Kidney (tissue), 14 donors: Measurements from ENCODE around the gene ZNF223. TPM values are rescaled to one million over a fixed set of nuclear protein-coding genes. Genes with fewer than 3 reads are reported as not detected.

ENCODE experiments used
- DNase-seq, 5 donors: peaks; one replicate each; pipeline ENCODE4 v3.0.0-alpha.2; 2013 to 2020
- FAIRE-seq: peaks from 2 replicates; lab custom pipeline; 2012; peaks lifted over from hg19 to GRCh38; lab: Jason Lieb, UNC
- H3K27ac ChIP-seq, 2 donors: one replicate each; pipeline ENCODE4 v1.7.0; 2013; ENCODE audit warnings: low read depth in 2 of 2, low read length in 2 of 2, inconsistent platforms in 1 of 2
- H3K27me3 ChIP-seq: one replicate; pipeline ENCODE4 v1.7.1; 2013; ENCODE audit warnings: low read length, inconsistent platforms; ENCODE audit not compliant: control insufficient read depth, insufficient read depth
- H3K36me3 ChIP-seq, 3 donors: one replicate each; pipeline versions ENCODE4 v1.7.0 to v1.7.1; 2013; ENCODE audit warnings: low read length in 3 of 3, control low read depth in 1 of 3, inconsistent platforms in 1 of 3; ENCODE audit not compliant: insufficient read depth in 3 of 3, control insufficient read depth in 2 of 3
- H3K4me1 ChIP-seq, 3 donors: one replicate each; pipeline versions ENCODE4 v1.7.0 to v1.7.1; 2013; ENCODE audit warnings: low read length in 3 of 3, inconsistent platforms in 1 of 3, low read depth in 1 of 3; ENCODE audit not compliant: control insufficient read depth in 2 of 3, insufficient read depth in 2 of 3
- H3K4me3 ChIP-seq, 3 donors: one replicate each; pipeline versions ENCODE4 v1.7.0 to v1.8.1; 2013; ENCODE audit warnings: low read length in 3 of 3, control low read depth in 1 of 3, inconsistent platforms in 1 of 3
- H3K9ac ChIP-seq, 3 donors: one replicate each; pipeline versions ENCODE4 v1.7.0 to v1.7.1; 2013; ENCODE audit warnings: low read length in 3 of 3, control low read depth in 1 of 3, inconsistent platforms in 1 of 3
- H3K9me3 ChIP-seq, 3 donors: one replicate each; pipeline versions ENCODE4 v1.7.0 to v1.7.1; 2013; ENCODE audit warnings: low read length in 3 of 3, control low read depth in 1 of 3, inconsistent platforms in 1 of 3; ENCODE audit not compliant: control insufficient read depth in 2 of 3, insufficient read depth in 1 of 3
- CTCF ChIP-seq: IDR thresholded peaks from 3 replicates; pipeline ENCODE4 v1.5.1; 2012; ENCODE audit warnings: mild to moderate bottlenecking, moderate library complexity, borderline replicate concordance; ENCODE audit not compliant: insufficient read depth; ENCODE audit errors: extremely low read depth
- intact Hi-C: fragments of 100-400 bp; cut with DNase I; formaldehyde crosslinking; loops from one replicate; pipeline ENCODE4 v1.11.1; 2022
- polyA plus RNA-seq: library from polyadenylated mRNA; stranded (reverse); fragments of 350-450 nt; fragmentation: Illumina TruSeq; extraction: RNeasy Lipid Tissue Mini Kit (QIAGEN cat#74804); gene quantifications from one replicate; pipeline ENCODE4 v1.2.3, GENCODE V29; 2014; ENCODE audit warnings: low read depth, low replicate concordance; ENCODE audit not compliant: insufficient read depth
- total RNA-seq: library from RNA; stranded (reverse); fragmentation: NEBNext Ultra II Directional; extraction: Animal tissue kit (Norgen Biotek cat#: 25700); gene quantifications from one replicate; pipeline ENCODE4 v1.2.1, GENCODE V29; 2021
- donor health status: control.
- donor health status: control.
- donor health status: control.
- donor health status: control.
- donor health status: control.
- donor health status: DM: yes; HTN: yes; CAD: no.
- donor health status: Normal renal cell carcinoma (clear cell type).

Gene ZNF223
- total and polyA plus RNA-seq, 2 donors from 2014 or later = 2.5 to 9.3 TPM

GRCh38 chr19:44042147-44042546, 9.7 kb upstream of the ZNF223 start:
- no peak for TF ChIP-seq CTCF
- intact Hi-C loops = no loop called here

GRCh38 chr19:44050740-44051649, 841 bp upstream of the ZNF223 start:
- Histone ChIP-seq H3K4me3 (peak overlapping the region; percentile 97 to 99 (median 99)), H3K9ac (peak overlapping the region; percentile 29 to 97 (median 38)), H3K36me3 (peaks cover 0 to 3% (median 2%) of the 10 kb centered on the region in 3 donors), H3K4me1 (peaks cover 0 to 11% (median 7%) of the 10 kb centered on the region in 3 donors), H3K9me3 (peaks cover 0 to 6% (median 0%) of the 10 kb centered on the region in 3 donors), H3K27me3 (no peaks in the 10 kb centered on the region), H3K27ac (peak overlapping the region; percentile 18 to 59)
- intact Hi-C loops = no loop called here
- DNase-seq (peak in 4 of 5 donors; percentile 3 to 46 (median 27)), FAIRE-seq (no peak)
- no peak for TF ChIP-seq CTCF

More at GRCh38 chr19:44042147-44042546, 9.7 kb upstream of the ZNF223 start:
- FAIRE-seq = no peak
- no peaks in the 10 kb centered on the region for H3K36me3 ChIP-seq
- no peaks in the 10 kb centered on the region for H3K27me3 ChIP-seq
- H3K4me1 ChIP-seq = no peaks in the 10 kb centered on the region
- no peak for DNase-seq
- H3K27ac ChIP-seq = no peak overlapping the region
- H3K9me3 ChIP-seq = peaks cover 0 to 17% (median 10%) of the 10 kb centered on the region in 3 donors
- H3K4me3 ChIP-seq = no peak overlapping the region
- H3K9ac ChIP-seq = no peak overlapping the region

GRCh38 chr19:44055870-44056269, 4.0 kb downstream of the ZNF223 start:
- Histone ChIP-seq H3K27ac (no peak overlapping the region), H3K9ac (no peak overlapping the region), H3K27me3 (no peaks in the 10 kb centered on the region), H3K36me3 (peaks cover 10 to 22% (median 21%) of the 10 kb centered on the region in 3 donors), H3K4me1 (peaks cover 0 to 9% (median 7%) of the 10 kb centered on the region in 3 donors), H3K9me3 (peaks cover 0 to 6% (median 0%) of the 10 kb centered on the region in 3 donors), H3K4me3 (no peak overlapping the region)
- DNase-seq = no peak
- intact Hi-C loops = no loop called here
- no peak for TF ChIP-seq CTCF
- no peak for FAIRE-seq
